Neural progenitor cell (in vitro differentiated cells): ENCODE data around the gene PLXNA4. TPM values are rescaled to one million over a fixed set of nuclear protein-coding genes. Genes with fewer than 3 reads are reported as not detected.

Experiments
- DNase-seq: peaks from one replicate; pipeline ENCODE4 v3.0.0-alpha.2; 2016; ENCODE audit warnings: low spot score
- H2AFZ ChIP-seq: fragments of 200-600 bp; sonication (generic); replicated peaks from 2 replicates; pipeline ENCODE4 v1.6.1; 2016; ENCODE audit warnings: antibody characterized with exemption
- H3F3A ChIP-seq: fragments of 200-600 bp; sonication (generic); 2 replicates; pipeline ENCODE4 v1.6.1; 2016; ENCODE audit warnings: antibody characterized with exemption, low read depth
- H3K27ac ChIP-seq: fragments of 200-600 bp; sonication (generic); 2 replicates; pipeline ENCODE4 v1.5.1; 2016; ENCODE audit warnings: mild to moderate bottlenecking
- H3K27me3 ChIP-seq: fragments of 200-600 bp; sonication (generic); 2 replicates; pipeline ENCODE4 v1.6.1; 2016; ENCODE audit warnings: mild to moderate bottlenecking, moderate library complexity
- H3K36me3 ChIP-seq: fragments of 200-600 bp; sonication (generic); 2 replicates; pipeline ENCODE4 v1.5.1; 2016
- H3K4me1 ChIP-seq: fragments of 200-600 bp; sonication (generic); 2 replicates; pipeline ENCODE4 v1.6.1; 2016; ENCODE audit warnings: mixed run types
- H3K4me2 ChIP-seq: fragments of 200-600 bp; sonication (generic); 2 replicates; pipeline ENCODE4 v1.6.1; 2016
- H3K4me3 ChIP-seq: fragments of 200-600 bp; sonication (generic); 2 replicates; pipeline ENCODE4 v1.5.1; 2016
- H3K79me2 ChIP-seq: fragments of 200-600 bp; sonication (generic); 2 replicates; pipeline ENCODE4 v1.6.1; 2016; ENCODE audit warnings: low read depth
- H3K9ac ChIP-seq: fragments of 200-600 bp; sonication (generic); 2 replicates; pipeline ENCODE4 v1.6.1; 2016
- H3K9me3 ChIP-seq: fragments of 200-600 bp; sonication (generic); 2 replicates; pipeline ENCODE4 v1.5.1; 2016; ENCODE audit warnings: low read depth
- H4K20me1 ChIP-seq: fragments of 200-600 bp; sonication (generic); 2 replicates; pipeline ENCODE4 v1.6.1; 2016; ENCODE audit warnings: low read depth
- H3K27ac Mint-ChIP-seq: 3 replicates; pipeline ENCODE4 v1.8.0; 2021; ENCODE audit warnings: mixed read lengths
- H3K27me3 Mint-ChIP-seq: 2 replicates; pipeline ENCODE4 v1.8.0; 2022; ENCODE audit warnings: low read depth, mild to moderate bottlenecking, inconsistent platforms, moderate library complexity, mixed read lengths; ENCODE audit not compliant: insufficient read depth
- H3K36me3 Mint-ChIP-seq: 3 replicates; pipeline ENCODE4 v1.8.0; 2021; ENCODE audit warnings: mixed read lengths
- H3K4me1 Mint-ChIP-seq: 3 replicates; pipeline ENCODE4 v1.8.0; 2021; ENCODE audit warnings: mixed read lengths
- H3K4me3 Mint-ChIP-seq: 3 replicates; pipeline ENCODE4 v1.8.0; 2021; ENCODE audit warnings: mild to moderate bottlenecking, moderate library complexity, mixed read lengths
- H3K9me3 Mint-ChIP-seq: 3 replicates; pipeline ENCODE4 v1.8.0; 2020; ENCODE audit warnings: mixed read lengths
- CTCF ChIP-seq: fragments of 200-600 bp; sonication (generic); IDR thresholded peaks from 2 replicates; pipeline ENCODE4 v1.5.1; 2017; ENCODE audit warnings: antibody characterized with exemption, mild to moderate bottlenecking
- EZH2 ChIP-seq: fragments of 200-600 bp; sonication (generic); IDR thresholded peaks from 2 replicates; pipeline ENCODE4 v1.6.1; 2017; ENCODE audit warnings: antibody characterized with exemption, mild to moderate bottlenecking, moderate library complexity
- EZH2phosphoT487 ChIP-seq: fragments of 200-600 bp; sonication (generic); IDR thresholded peaks from 2 replicates; pipeline ENCODE4 v1.6.1; 2017; ENCODE audit warnings: antibody characterized with exemption
- total RNA-seq: library from RNA; depleted of rRNA; stranded (reverse); fragments of >200 nt; gene quantifications from 2 replicates; pipeline ENCODE4 v1.2.3, GENCODE V29; 2015; ENCODE audit warnings: low replicate concordance

PLXNA4 gene
- total RNA-seq, 1 donor from 2014 or later: 0.49 TPM

- no peak overlapping the region for H3K27ac Mint-ChIP-seq
- peaks cover 7% of the 10 kb centered on the region for H3K27me3 Mint-ChIP-seq
- Histone ChIP-seq H3K4me3 (no peak overlapping the region), H3K9ac (no peak overlapping the region), H4K20me1 (no peaks in the 10 kb centered on the region), H3K79me2 (no peaks in the 10 kb centered on the region), H3K27me3 (no peaks in the 10 kb centered on the region), H2AFZ (no peak overlapping the region), H3F3A (no peaks in the 10 kb centered on the region), H3K27ac (no peak overlapping the region), H3K4me1 (no peaks in the 10 kb centered on the region), H3K9me3 (no peaks in the 10 kb centered on the region), H3K4me2 (no peak overlapping the region), H3K36me3 (no peaks in the 10 kb centered on the region)
- TF ChIP-seq CTCF (no peak), EZH2phosphoT487 (no peak), EZH2 (no peak)
- H3K4me1 Mint-ChIP-seq: peaks cover 6% of the 10 kb centered on the region
- H3K4me3 Mint-ChIP-seq: no peak overlapping the region
- no peak for DNase-seq
- no peaks in the 10 kb centered on the region for H3K9me3 Mint-ChIP-seq
- no peaks in the 10 kb centered on the region for H3K36me3 Mint-ChIP-seq
Observed at GRCh38 chr7:132295175-132295574, 281.1 kb downstream of the PLXNA4 start.

- H3K79me2 ChIP-seq: no peaks in the 10 kb centered on the region
- H3K27me3 Mint-ChIP-seq: peaks cover 7% of the 10 kb centered on the region
- no peaks in the 10 kb centered on the region for H3K36me3 ChIP-seq
- no peak overlapping the region for H3K27ac ChIP-seq
- H3K4me2 ChIP-seq: no peak overlapping the region
- H3K4me3 ChIP-seq: no peak overlapping the region
- H3K27me3 ChIP-seq: no peaks in the 10 kb centered on the region
- H3K4me3 Mint-ChIP-seq: no peak overlapping the region
- DNase-seq: no peak
- H3K36me3 Mint-ChIP-seq: no peaks in the 10 kb centered on the region
- no peaks in the 10 kb centered on the region for H3K9me3 Mint-ChIP-seq
- H3K9me3 ChIP-seq: no peaks in the 10 kb centered on the region
- TF ChIP-seq EZH2 (no peak), CTCF (no peak), EZH2phosphoT487 (no peak)
- H3K4me1 ChIP-seq: no peaks in the 10 kb centered on the region
- no peak overlapping the region for H2AFZ ChIP-seq
- peaks cover 6% of the 10 kb centered on the region for H3K4me1 Mint-ChIP-seq
- no peaks in the 10 kb centered on the region for H4K20me1 ChIP-seq
- no peaks in the 10 kb centered on the region for H3F3A ChIP-seq
- no peak overlapping the region for H3K9ac ChIP-seq
- H3K27ac Mint-ChIP-seq: no peak overlapping the region
Observed at GRCh38 chr7:132292803-132293202, 283.5 kb downstream of the PLXNA4 start.

GRCh38 chr7:132291481-132291880 is 284.8 kb downstream of the PLXNA4 start:
- Histone ChIP-seq H3K9me3 (no peaks in the 10 kb centered on the region), H3F3A (no peaks in the 10 kb centered on the region), H3K79me2 (no peaks in the 10 kb centered on the region), H3K27me3 (no peaks in the 10 kb centered on the region), H3K27ac (no peak overlapping the region), H2AFZ (no peak overlapping the region), H3K9ac (no peak overlapping the region), H3K4me1 (no peaks in the 10 kb centered on the region), H3K4me2 (no peak overlapping the region), H4K20me1 (no peaks in the 10 kb centered on the region), H3K4me3 (no peak overlapping the region), H3K36me3 (no peaks in the 10 kb centered on the region)
- H3K27me3 Mint-ChIP-seq: peaks cover 4% of the 10 kb centered on the region
- DNase-seq: no peak
- H3K36me3 Mint-ChIP-seq: no peaks in the 10 kb centered on the region
- no peak overlapping the region for H3K27ac Mint-ChIP-seq
- H3K9me3 Mint-ChIP-seq: no peaks in the 10 kb centered on the region
- peaks cover 3% of the 10 kb centered on the region for H3K4me1 Mint-ChIP-seq
- TF ChIP-seq CTCF (no peak), EZH2 (no peak), EZH2phosphoT487 (no peak)
- H3K4me3 Mint-ChIP-seq: no peak overlapping the region

- no peaks in the 10 kb centered on the region for H3K36me3 Mint-ChIP-seq
- H3K4me3 Mint-ChIP-seq: no peak overlapping the region
- Histone ChIP-seq H3K4me1 (no peaks in the 10 kb centered on the region), H3K4me3 (no peak overlapping the region), H4K20me1 (no peaks in the 10 kb centered on the region), H3K9ac (no peak overlapping the region), H3K36me3 (no peaks in the 10 kb centered on the region), H3K27ac (no peak overlapping the region), H3K9me3 (no peaks in the 10 kb centered on the region), H3F3A (no peaks in the 10 kb centered on the region), H3K27me3 (no peaks in the 10 kb centered on the region), H3K79me2 (no peaks in the 10 kb centered on the region), H2AFZ (no peak overlapping the region), H3K4me2 (no peak overlapping the region)
- H3K27me3 Mint-ChIP-seq: peaks cover 2% of the 10 kb centered on the region
- no peaks in the 10 kb centered on the region for H3K9me3 Mint-ChIP-seq
- no peak for TF ChIP-seq EZH2
- TF ChIP-seq CTCF: no peak
- no peak for TF ChIP-seq EZH2phosphoT487
- DNase-seq: no peak
- no peak overlapping the region for H3K27ac Mint-ChIP-seq
- peaks cover 3% of the 10 kb centered on the region for H3K4me1 Mint-ChIP-seq
Observed at GRCh38 chr7:132290021-132290420, 286.2 kb downstream of the PLXNA4 start.
